ENCODE measurements around the gene GALNT2.

DNA sequence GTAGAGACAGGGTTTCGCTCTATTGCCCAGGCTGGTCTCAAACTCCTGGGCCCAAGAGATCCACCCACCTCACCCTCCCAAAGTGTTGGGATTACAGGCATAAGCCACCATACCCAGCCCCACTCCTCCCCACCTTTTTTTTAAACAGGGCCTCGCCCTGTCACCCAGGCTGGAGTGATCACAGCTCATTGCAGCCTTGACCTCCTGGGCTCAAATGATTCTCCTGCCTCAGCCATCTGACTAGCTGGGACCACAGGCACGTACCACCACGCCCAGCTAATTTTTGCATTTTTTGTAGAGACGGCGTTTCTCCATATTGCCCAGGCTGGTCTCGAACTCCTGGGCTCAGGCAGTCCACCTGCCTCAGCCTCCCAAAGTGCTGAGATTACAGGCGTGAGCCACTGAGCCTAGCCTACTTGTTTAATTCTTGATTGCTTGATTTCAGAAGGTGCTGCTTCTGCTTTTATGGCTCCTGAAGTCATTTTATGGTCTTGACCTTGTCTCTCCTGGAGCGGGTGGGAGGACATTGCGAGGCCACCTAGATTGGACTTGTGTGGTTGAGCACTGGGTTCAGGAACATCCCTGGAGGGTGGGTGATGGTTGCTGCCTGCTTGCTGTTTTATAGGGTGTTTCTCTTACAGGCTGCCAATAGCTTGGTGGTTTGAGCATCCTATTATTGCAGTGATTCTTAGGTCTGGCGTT is 81.9 kb downstream of the GALNT2 start:
- TF ChIP-seq POLR2A (IDR thresholded peaks at IDR 0.05; ENCODE audit: low read depth, low read length) = no peak
- TF ChIP-seq POLR2AphosphoS5 (IDR thresholded peaks at IDR 0.05; ENCODE audit: low read depth, low read length) = no peak
- TF ChIP-seq TAF1 (IDR thresholded peaks at IDR 0.05; ENCODE audit: low read depth, low read length) = no peak
- TF ChIP-seq SPI1 (IDR thresholded peaks at IDR 0.05; ENCODE audit: low read depth, low read length) = no peak
